SK-N-SH (cell line): ENCODE measurements around the gene AXIN1. TPM values are rescaled to one million over a fixed set of nuclear protein-coding genes. Genes with fewer than 3 reads are reported as not detected.

Experiments used
- CTCF ChIA-PET: fragments of 300-600, 350-600 bp; formaldehyde crosslinking; extraction: SDS; loops from one replicate; lab custom pipeline; 2021; lab: Yijun Ruan, JAX
- POLR2A ChIA-PET: fragments of 350-600 bp; sonication (Branson Sonifier 250); formaldehyde crosslinking; extraction: SDS; loops from one replicate; lab custom pipeline; 2020; ENCODE audit warnings: antibody characterized with exemption, inconsistent platforms; lab: Yijun Ruan, JAX
- DNase-seq: peaks from one replicate; pipeline ENCODE4 v3.0.0; 2012
- H2AFZ ChIP-seq: fragments of 200-600 bp; sonication (generic); 2 replicates; pipeline ENCODE4 v1.8.1; 2016; ENCODE audit warnings: antibody characterized with exemption, mild to moderate bottlenecking, low read depth
- H3F3A ChIP-seq: fragments of 200-600 bp; sonication (generic); replicated peaks from 2 replicates; pipeline ENCODE3; 2016; ENCODE audit warnings: antibody characterized with exemption, mild to moderate bottlenecking; ENCODE audit not compliant: insufficient read depth
- H3K27ac ChIP-seq, 2 experiments: fragments of 200-500 bp in 1 of 2; fragments of 200-600 bp in 1 of 2; sonication (Bioruptor generic) in 1 of 2; sonication (generic), shearing (Covaris generic) in 1 of 2; 2 replicates each; pipeline versions ENCODE4 v1.5.1 to v1.6.1; 2014 to 2016; ENCODE audit warnings: low read depth in 2 of 2, inconsistent platforms in 1 of 2, low read length in 1 of 2, mild to moderate bottlenecking in 1 of 2, mixed read lengths in 1 of 2
- H3K27me3 ChIP-seq: fragments of 200-600 bp; sonication (generic), shearing (Covaris generic); 2 replicates; pipeline ENCODE4 v1.6.1; 2016; ENCODE audit warnings: mixed run types; ENCODE audit not compliant: insufficient read depth
- H3K36me3 ChIP-seq, 2 experiments: fragments of 200-500 bp in 1 of 2; fragments of 200-600 bp in 1 of 2; sonication (Bioruptor generic) in 1 of 2; sonication (generic) in 1 of 2; replicated peaks in 1 of 2; 2 replicates each; pipeline versions ENCODE3 to v1.5.1; 2014 to 2016; ENCODE audit warnings: low read length in 1 of 2, mild to moderate bottlenecking in 1 of 2; ENCODE audit not compliant: insufficient read depth in 2 of 2, control insufficient read depth in 1 of 2
- H3K4me1 ChIP-seq, 2 experiments: fragments of 200-500 bp in 1 of 2; fragments of 200-600 bp in 1 of 2; sonication (Bioruptor generic) in 1 of 2; sonication (generic), shearing (Covaris generic) in 1 of 2; 2 replicates each; pipeline versions ENCODE4 v1.5.1 to v1.6.1; 2014 to 2016; ENCODE audit warnings: low read depth in 1 of 2, low read length in 1 of 2, mixed run types in 1 of 2; ENCODE audit not compliant: insufficient read depth in 2 of 2, control insufficient read depth in 1 of 2
- H3K4me2 ChIP-seq: fragments of 200-600 bp; sonication (generic), shearing (Covaris generic); 2 replicates; pipeline ENCODE4 v1.6.1; 2017; ENCODE audit warnings: mixed run types
- H3K4me3 ChIP-seq, 2 experiments: fragments of 200-500 bp in 1 of 2; fragments of 200-600 bp in 1 of 2; sonication (Bioruptor generic) in 1 of 2; sonication (generic), shearing (Covaris generic) in 1 of 2; 2 replicates each; pipeline versions ENCODE4 v1.5.1 to v1.8.1; 2014 to 2016; ENCODE audit warnings: low read depth in 2 of 2, inconsistent platforms in 1 of 2, low read length in 1 of 2, mild to moderate bottlenecking in 1 of 2, mixed read lengths in 1 of 2, moderate library complexity in 1 of 2
- H3K79me2 ChIP-seq: fragments of 200-600 bp; sonication (generic); 2 replicates; pipeline ENCODE4 v1.8.1; 2017; ENCODE audit warnings: mild to moderate bottlenecking; ENCODE audit not compliant: insufficient read depth
- H3K9ac ChIP-seq: fragments of 200-600 bp; sonication (generic); 2 replicates; pipeline ENCODE4 v1.6.1; 2017; ENCODE audit warnings: mixed run types
- H3K9me2 ChIP-seq: fragments of 200-600 bp; sonication (generic); 2 replicates; pipeline ENCODE4 v1.6.1; 2017; ENCODE audit warnings: mixed run types
- H3K9me3 ChIP-seq: fragments of 200-600 bp; sonication (generic); 2 replicates; pipeline ENCODE4 v1.6.1; 2017; ENCODE audit warnings: mixed run types, mild to moderate bottlenecking, moderate library complexity
- H4K20me1 ChIP-seq: fragments of 200-600 bp; sonication (generic); 2 replicates; pipeline ENCODE4 v1.6.1; 2017; ENCODE audit warnings: mild to moderate bottlenecking, mixed run types; ENCODE audit not compliant: insufficient read depth
- EP300 ChIP-seq, 2 experiments: IDR thresholded peaks; 2 replicates each; pipeline versions ENCODE4 v1.4.0 to v1.6.1; 2012; ENCODE audit warnings: borderline replicate concordance in 1 of 2, low read depth in 1 of 2, low read length in 1 of 2
- FOXJ3 ChIP-seq: sonication (generic); formaldehyde crosslinking; IDR thresholded peaks from 2 replicates; pipeline ENCODE4 v1.5.1; 2020; ENCODE audit warnings: mild to moderate bottlenecking, missing genetic modification reagents
- GATA2 ChIP-seq: sonication (generic); formaldehyde crosslinking; IDR thresholded peaks from 2 replicates; pipeline ENCODE4 v1.5.0; 2020; ENCODE audit warnings: mild to moderate bottlenecking, missing genetic modification reagents
- POLR2AphosphoS5 ChIP-seq: IDR thresholded peaks from 2 replicates; pipeline ENCODE4 v1.6.1; 2012; ENCODE audit warnings: low read depth, low read length
- RCOR1 ChIP-seq: fragments of 150-350 bp; IDR thresholded peaks from 2 replicates; pipeline ENCODE4 v1.6.1; 2017; ENCODE audit warnings: antibody characterized with exemption, low read length
- WGBS: methylation state at CpG from one replicate; pipeline ENCODE4 v1.1.6; 2017; ENCODE audit warnings: low lambda C conversion rate; 5-methylcytosine and 5-hydroxymethylcytosine counted together
- polyA plus RNA-seq, 3 experiments: library from polyadenylated mRNA; depleted of rRNA; stranded (reverse); fragments of >200 nt; gene quantifications; 2 replicates each; pipeline ENCODE4 v1.2.3, GENCODE V29; 2012
- TF ChIP-seq, protein P1 (sequence below): IDR thresholded peaks from 2 replicates; pipeline ENCODE4 v1.4.0; 2012; ENCODE audit warnings: low read depth
- TF ChIP-seq, protein P2 (sequence below): IDR thresholded peaks from 2 replicates; pipeline ENCODE4 v1.4.0; 2012; ENCODE audit warnings: low read depth, borderline replicate concordance
- TF ChIP-seq, protein P3 (sequence below): fragments of 200-600 bp; sonication (generic); IDR thresholded peaks from 2 replicates; pipeline ENCODE4 v1.6.1; 2017; ENCODE audit warnings: antibody characterized with exemption, mild to moderate bottlenecking, moderate library complexity
- TF ChIP-seq, protein P4 (sequence below): IDR thresholded peaks from 2 replicates; pipeline ENCODE4 v1.6.1; 2012; ENCODE audit warnings: mild to moderate bottlenecking, low read depth, low read length, moderate library complexity
- TF ChIP-seq, protein P5 (sequence below): fragments of 150-350 bp; IDR thresholded peaks from 2 replicates; pipeline ENCODE4 v1.6.1; 2016; ENCODE audit warnings: mild to moderate bottlenecking, low read depth, low read length

Gene AXIN1
- polyA plus RNA-seq, 1 of the 3 experiments (the other 2 are of a cell fraction) = 19.9 TPM

DNA sequence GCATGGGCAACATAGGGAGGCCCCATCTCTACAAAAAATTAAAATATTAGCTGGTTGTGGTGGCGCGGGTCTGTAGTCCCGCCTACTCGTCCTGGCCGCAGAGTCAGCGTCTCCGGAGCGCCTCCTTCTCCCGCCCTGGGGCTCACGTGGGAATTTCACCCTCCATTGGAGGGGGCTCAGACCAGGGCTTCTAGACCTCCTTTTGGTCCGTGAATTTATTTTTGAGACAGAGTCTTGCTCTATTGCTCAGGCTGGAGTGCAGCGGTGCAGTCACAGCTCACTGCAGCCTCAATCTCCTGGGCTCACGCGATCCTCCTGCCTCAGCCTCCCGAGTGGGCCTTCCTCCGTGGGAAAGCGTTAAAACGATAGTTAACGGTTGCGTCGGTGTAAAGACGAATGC is 44.1 kb upstream of the AXIN1 start (continued):
- TF ChIP-seq, protein P1, sequence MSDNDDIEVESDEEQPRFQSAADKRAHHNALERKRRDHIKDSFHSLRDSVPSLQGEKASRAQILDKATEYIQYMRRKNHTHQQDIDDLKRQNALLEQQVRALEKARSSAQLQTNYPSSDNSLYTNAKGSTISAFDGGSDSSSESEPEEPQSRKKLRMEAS = peak; percentile 86

DNA sequence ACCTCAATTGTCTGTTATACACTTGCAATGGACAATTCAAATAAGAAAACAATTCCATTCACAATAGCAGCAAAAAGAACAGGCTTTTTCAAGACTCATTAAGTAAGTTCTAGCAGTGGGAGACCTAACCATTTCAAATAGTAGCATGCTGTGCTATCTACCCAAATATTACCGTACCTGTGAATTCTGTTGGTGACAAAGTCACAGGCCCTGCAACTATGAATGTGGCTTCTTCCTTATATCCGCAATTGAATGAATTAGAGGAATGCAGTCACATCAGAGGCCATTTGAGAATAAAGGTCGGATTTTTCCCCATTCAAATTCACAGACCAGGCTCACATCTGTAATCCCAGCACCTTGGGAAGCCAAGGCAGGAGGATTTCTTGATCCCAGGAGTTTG is 43.7 kb upstream of the AXIN1 start:
- POLR2A ChIA-PET = no interaction called here
- H3K27me3 ChIP-seq = no peaks in the 10 kb centered on the region
- H3K4me3 ChIP-seq = peak overlapping the region; percentile 66 to 68
- H3K9me3 ChIP-seq = no peaks in the 10 kb centered on the region
- H3K27ac ChIP-seq = peak overlapping the region; percentile 80 to 81
- peak overlapping the region; percentile 96 for H2AFZ ChIP-seq
- peaks cover 43% of the 10 kb centered on the region for H3F3A ChIP-seq
- H3K4me2 ChIP-seq = peak overlapping the region; percentile 93
- H3K9ac ChIP-seq = peak overlapping the region; percentile 75
- TF ChIP-seq RCOR1 = 0 out of 2 replicates have a peak, but pooled peaks have one; percentile 22
- TF ChIP-seq POLR2AphosphoS5 = no peak
- CTCF ChIA-PET = interaction anchor here (1.3 kb wide), 1 partner anchor 279 kb away, joined by 3 read pairs; the partner anchor contains the start of gene RHBDL1
- peaks cover 7 to 16% of the 10 kb centered on the region in 2 experiments; a peak in 2 of 4 replicates for H3K4me1 ChIP-seq
- WGBS = 44% methylated on average over 3 of the region's 3 CpGs
- no peaks in the 10 kb centered on the region for H3K9me2 ChIP-seq
- peaks cover 0 to 17% of the 10 kb centered on the region in 2 experiments for H3K36me3 ChIP-seq
- H3K79me2 ChIP-seq = peaks cover 7% of the 10 kb centered on the region
- no peak for DNase-seq
- 0 out of 2 replicates have a peak, but pooled peaks cover 10% of the 10 kb centered on the region for H4K20me1 ChIP-seq

DNA sequence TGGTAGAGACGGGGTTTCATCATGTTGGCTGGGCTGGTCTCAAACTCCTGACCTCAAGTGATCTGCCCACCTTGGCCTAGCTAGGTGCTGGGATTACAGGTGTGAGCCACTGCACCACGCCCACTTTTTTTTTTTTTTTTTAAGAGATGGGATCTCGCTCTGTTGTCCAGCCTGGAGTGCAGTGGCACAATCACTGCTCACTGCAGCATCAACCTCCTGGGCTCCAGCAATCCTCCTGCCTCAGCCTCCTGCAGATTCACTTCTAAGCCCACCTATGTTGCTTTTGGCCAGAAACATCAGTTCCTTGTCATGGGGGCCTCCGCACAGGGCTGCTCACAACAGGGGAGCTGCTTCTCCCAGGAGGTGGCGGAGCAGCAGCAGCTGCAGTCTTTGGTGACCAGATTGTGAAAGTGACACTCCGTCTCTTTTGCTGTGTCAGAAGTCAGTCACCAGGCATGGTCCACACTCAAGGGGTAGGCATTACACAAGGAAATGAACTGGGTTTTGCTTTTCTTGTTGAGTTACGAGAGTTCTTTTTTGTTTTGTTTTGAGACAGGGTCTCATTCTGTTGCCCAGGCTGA is 40.0 kb upstream of the AXIN1 start:
- Histone ChIP-seq H3K4me2 (no peak overlapping the region), H3F3A (peaks cover 15% of the 10 kb centered on the region), H3K9me2 (no peaks in the 10 kb centered on the region), H3K4me1 (peaks cover 0 to 7% of the 10 kb centered on the region in 2 experiments; a peak in 2 of 4 replicates), H3K4me3 (no peak overlapping the region), H3K9ac (no peak overlapping the region), H3K27me3 (no peaks in the 10 kb centered on the region), H2AFZ (no peak overlapping the region), H3K36me3 (no peaks in the 10 kb centered on the region), H3K27ac (no peak overlapping the region), H4K20me1 (no peaks in the 10 kb centered on the region), H3K79me2 (peaks cover 3% of the 10 kb centered on the region; the same call in 1 of the 2 replicates), H3K9me3 (no peaks in the 10 kb centered on the region)
- no peak for DNase-seq
- ChIA-PET CTCF (interaction anchor here (0.5 to 2.3 kb wide), 15 partner anchors 9 to 276 kb away, joined by 3 to 15 read pairs (median 4); partner anchors contain the start of genes CAPN15, DECR2, RAB11FIP3 and RHOT2), POLR2A (no interaction called here)
- TF ChIP-seq, protein P2, sequence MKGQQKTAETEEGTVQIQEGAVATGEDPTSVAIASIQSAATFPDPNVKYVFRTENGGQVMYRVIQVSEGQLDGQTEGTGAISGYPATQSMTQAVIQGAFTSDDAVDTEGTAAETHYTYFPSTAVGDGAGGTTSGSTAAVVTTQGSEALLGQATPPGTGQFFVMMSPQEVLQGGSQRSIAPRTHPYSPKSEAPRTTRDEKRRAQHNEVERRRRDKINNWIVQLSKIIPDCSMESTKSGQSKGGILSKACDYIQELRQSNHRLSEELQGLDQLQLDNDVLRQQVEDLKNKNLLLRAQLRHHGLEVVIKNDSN = no peak
- TF ChIP-seq, protein P1 = no peak
- TF ChIP-seq, protein P3, sequence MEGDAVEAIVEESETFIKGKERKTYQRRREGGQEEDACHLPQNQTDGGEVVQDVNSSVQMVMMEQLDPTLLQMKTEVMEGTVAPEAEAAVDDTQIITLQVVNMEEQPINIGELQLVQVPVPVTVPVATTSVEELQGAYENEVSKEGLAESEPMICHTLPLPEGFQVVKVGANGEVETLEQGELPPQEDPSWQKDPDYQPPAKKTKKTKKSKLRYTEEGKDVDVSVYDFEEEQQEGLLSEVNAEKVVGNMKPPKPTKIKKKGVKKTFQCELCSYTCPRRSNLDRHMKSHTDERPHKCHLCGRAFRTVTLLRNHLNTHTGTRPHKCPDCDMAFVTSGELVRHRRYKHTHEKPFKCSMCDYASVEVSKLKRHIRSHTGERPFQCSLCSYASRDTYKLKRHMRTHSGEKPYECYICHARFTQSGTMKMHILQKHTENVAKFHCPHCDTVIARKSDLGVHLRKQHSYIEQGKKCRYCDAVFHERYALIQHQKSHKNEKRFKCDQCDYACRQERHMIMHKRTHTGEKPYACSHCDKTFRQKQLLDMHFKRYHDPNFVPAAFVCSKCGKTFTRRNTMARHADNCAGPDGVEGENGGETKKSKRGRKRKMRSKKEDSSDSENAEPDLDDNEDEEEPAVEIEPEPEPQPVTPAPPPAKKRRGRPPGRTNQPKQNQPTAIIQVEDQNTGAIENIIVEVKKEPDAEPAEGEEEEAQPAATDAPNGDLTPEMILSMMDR = no peak
- TF ChIP-seq EP300 (IDR thresholded peaks at IDR 0.05; ENCODE audit: borderline replicate concordance in 1 of 2, low read depth in 1 of 2, low read length in 1 of 2) = no peak
- no peak for TF ChIP-seq POLR2AphosphoS5
- TF ChIP-seq GATA2 = no peak
- TF ChIP-seq, protein P4, sequence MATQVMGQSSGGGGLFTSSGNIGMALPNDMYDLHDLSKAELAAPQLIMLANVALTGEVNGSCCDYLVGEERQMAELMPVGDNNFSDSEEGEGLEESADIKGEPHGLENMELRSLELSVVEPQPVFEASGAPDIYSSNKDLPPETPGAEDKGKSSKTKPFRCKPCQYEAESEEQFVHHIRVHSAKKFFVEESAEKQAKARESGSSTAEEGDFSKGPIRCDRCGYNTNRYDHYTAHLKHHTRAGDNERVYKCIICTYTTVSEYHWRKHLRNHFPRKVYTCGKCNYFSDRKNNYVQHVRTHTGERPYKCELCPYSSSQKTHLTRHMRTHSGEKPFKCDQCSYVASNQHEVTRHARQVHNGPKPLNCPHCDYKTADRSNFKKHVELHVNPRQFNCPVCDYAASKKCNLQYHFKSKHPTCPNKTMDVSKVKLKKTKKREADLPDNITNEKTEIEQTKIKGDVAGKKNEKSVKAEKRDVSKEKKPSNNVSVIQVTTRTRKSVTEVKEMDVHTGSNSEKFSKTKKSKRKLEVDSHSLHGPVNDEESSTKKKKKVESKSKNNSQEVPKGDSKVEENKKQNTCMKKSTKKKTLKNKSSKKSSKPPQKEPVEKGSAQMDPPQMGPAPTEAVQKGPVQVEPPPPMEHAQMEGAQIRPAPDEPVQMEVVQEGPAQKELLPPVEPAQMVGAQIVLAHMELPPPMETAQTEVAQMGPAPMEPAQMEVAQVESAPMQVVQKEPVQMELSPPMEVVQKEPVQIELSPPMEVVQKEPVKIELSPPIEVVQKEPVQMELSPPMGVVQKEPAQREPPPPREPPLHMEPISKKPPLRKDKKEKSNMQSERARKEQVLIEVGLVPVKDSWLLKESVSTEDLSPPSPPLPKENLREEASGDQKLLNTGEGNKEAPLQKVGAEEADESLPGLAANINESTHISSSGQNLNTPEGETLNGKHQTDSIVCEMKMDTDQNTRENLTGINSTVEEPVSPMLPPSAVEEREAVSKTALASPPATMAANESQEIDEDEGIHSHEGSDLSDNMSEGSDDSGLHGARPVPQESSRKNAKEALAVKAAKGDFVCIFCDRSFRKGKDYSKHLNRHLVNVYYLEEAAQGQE = no peak
- TF ChIP-seq, protein P5, sequence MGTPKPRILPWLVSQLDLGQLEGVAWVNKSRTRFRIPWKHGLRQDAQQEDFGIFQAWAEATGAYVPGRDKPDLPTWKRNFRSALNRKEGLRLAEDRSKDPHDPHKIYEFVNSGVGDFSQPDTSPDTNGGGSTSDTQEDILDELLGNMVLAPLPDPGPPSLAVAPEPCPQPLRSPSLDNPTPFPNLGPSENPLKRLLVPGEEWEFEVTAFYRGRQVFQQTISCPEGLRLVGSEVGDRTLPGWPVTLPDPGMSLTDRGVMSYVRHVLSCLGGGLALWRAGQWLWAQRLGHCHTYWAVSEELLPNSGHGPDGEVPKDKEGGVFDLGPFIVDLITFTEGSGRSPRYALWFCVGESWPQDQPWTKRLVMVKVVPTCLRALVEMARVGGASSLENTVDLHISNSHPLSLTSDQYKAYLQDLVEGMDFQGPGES = no peak
- no peak for TF ChIP-seq FOXJ3 (CRISPR knock-in tag)
- 96% methylated on average over 7 of the region's 7 CpGs for WGBS
